ENCODE results near the gene MAPK4. TPM values are rescaled to one million over a fixed set of nuclear protein-coding genes. Genes with fewer than 3 reads are reported as not detected.

Gene MAPK4
- total RNA-seq, 6 donors from 2014 or later: 1.0 to 12.0 (median 6.7) TPM

- Histone ChIP-seq H3K4me3 (no peak overlapping the region), H3K27me3 (no peaks in the 10 kb centered on the region), H3K27ac (no peak overlapping the region), H3K4me1 (peaks cover 0 to 6% (median 3%) of the 10 kb centered on the region in 4 donors), H3K36me3 (no peaks in the 10 kb centered on the region), H3K9me3 (peaks cover 0 to 6% (median 2%) of the 10 kb centered on the region in 4 donors)
- ATAC-seq (ENCODE audit: low FRiP score in 2 of 2): no peak
- no peak for DNase-seq
- TF ChIP-seq EP300 (IDR thresholded peaks at IDR 0.05) (no peak), POLR2A (IDR thresholded peaks at IDR 0.05) (no peak), POLR2AphosphoS5 (IDR thresholded peaks at IDR 0.05) (no peak)
- TF ChIP-seq, protein P1, sequence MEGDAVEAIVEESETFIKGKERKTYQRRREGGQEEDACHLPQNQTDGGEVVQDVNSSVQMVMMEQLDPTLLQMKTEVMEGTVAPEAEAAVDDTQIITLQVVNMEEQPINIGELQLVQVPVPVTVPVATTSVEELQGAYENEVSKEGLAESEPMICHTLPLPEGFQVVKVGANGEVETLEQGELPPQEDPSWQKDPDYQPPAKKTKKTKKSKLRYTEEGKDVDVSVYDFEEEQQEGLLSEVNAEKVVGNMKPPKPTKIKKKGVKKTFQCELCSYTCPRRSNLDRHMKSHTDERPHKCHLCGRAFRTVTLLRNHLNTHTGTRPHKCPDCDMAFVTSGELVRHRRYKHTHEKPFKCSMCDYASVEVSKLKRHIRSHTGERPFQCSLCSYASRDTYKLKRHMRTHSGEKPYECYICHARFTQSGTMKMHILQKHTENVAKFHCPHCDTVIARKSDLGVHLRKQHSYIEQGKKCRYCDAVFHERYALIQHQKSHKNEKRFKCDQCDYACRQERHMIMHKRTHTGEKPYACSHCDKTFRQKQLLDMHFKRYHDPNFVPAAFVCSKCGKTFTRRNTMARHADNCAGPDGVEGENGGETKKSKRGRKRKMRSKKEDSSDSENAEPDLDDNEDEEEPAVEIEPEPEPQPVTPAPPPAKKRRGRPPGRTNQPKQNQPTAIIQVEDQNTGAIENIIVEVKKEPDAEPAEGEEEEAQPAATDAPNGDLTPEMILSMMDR (IDR thresholded peaks at IDR 0.05): no peak
- WGBS, 2 donors: 68 to 69% methylated on average over 12 to 13 of the region's 13 CpGs
These were observed 99.5 kb downstream of the MAPK4 start for GRCh38 chr18:50659091-50660003.

DNA sequence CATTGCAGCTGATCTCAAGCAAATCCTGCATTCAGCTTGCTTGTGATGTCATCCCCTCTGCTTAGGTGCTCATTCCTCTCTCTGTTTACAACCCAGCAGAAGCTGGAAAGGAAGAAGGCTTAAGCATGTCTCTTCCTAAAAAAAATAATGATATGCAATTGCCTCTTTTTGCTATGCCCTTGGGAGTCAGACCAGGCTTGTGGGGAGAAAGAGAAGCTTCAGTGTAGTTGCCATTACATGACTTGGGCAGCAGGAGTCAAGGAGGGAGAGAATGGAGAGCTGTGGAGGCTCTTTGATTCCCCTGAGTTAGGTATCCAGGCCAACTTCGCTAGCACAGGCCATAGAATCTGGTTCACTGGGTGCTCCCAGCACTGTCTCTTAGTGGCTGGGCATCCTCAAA, 101.1 kb downstream of the MAPK4 start:
- Histone ChIP-seq H3K27ac (no peak overlapping the region), H3K4me3 (no peak overlapping the region), H3K9me3 (peaks cover 0 to 6% (median 2%) of the 10 kb centered on the region in 4 donors), H3K27me3 (no peaks in the 10 kb centered on the region), H3K4me1 (no peaks in the 10 kb centered on the region), H3K36me3 (no peaks in the 10 kb centered on the region)
- 88 to 94% methylated on average over 1 of the region's 1 CpG for WGBS, 2 donors
- TF ChIP-seq POLR2A (IDR thresholded peaks at IDR 0.05) (no peak), POLR2AphosphoS5 (IDR thresholded peaks at IDR 0.05) (no peak), EP300 (IDR thresholded peaks at IDR 0.05) (no peak)
- TF ChIP-seq, protein P1 (IDR thresholded peaks at IDR 0.05): no peak
- DNase-seq: no peak
- ATAC-seq (ENCODE audit: low FRiP score in 2 of 2): no peak

DNA sequence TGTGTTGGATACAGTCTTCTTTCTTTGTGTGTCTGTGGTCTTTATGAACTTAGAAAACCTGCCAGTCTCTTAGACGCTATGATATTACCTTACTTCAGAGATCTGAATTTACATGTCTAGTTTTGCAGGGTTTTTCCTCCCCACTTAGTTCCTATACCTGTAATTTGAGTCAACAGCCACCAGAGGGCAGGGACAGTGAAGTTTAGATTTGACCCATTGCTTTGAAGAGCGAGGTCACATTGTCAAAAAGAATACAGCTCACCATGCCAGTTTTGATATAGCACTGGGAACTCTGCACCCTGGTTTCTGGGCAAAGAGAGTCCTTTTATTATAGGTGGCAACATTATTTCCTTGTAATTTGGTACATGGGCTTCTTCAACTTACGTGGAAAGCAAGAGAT, 102.3 kb downstream of the MAPK4 start:
- ATAC-seq (ENCODE audit: low FRiP score in 2 of 2) (no peak), DNase-seq (no peak)
- no peaks in the 10 kb centered on the region for H3K27me3 ChIP-seq
- TF ChIP-seq EP300 (IDR thresholded peaks at IDR 0.05) (no peak), POLR2AphosphoS5 (IDR thresholded peaks at IDR 0.05) (no peak), POLR2A (IDR thresholded peaks at IDR 0.05) (no peak)
- TF ChIP-seq, protein P1 (IDR thresholded peaks at IDR 0.05): no peak
- no peak overlapping the region for H3K27ac ChIP-seq
- no peaks in the 10 kb centered on the region for H3K4me1 ChIP-seq
- no peak overlapping the region for H3K4me3 ChIP-seq
- WGBS, 2 donors: 75 to 78% methylated on average over 3 of the region's 3 CpGs
- no peaks in the 10 kb centered on the region for H3K36me3 ChIP-seq
- peaks cover 0 to 6% (median 2%) of the 10 kb centered on the region in 4 donors for H3K9me3 ChIP-seq

DNA sequence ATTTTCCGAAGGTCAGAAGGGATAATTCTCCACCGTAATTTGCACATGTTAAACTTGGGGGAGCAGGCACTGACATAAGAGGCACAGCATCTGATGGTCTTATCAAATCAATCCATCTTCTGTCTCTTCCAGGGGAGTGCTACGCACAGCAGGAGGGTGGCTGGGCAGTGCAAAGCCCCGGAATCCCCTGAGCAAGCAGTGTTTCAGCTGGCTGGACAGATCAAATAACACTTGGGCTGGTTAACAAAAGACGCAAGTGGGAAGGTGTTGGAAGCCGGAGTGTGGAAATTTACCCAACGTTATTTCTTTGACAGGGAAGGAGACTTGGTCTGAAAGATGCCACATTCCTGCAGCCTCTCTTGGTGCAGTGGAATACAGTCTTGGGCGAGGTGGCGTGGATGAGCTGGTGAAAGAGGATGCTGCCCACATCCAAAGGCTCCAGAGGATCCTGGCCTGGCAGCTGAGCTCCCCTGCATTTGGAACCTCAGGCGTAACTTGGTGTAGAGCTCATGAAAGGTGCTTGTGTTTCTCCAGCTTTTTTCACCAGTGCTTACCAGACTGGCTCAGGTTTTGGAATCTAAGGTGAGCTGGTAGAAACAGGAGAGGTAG, 103.0 kb downstream of the MAPK4 start:
- ATAC-seq (ENCODE audit: low FRiP score in 2 of 2) (no peak), DNase-seq (no peak)
- Histone ChIP-seq H3K4me3 (no peak overlapping the region), H3K27ac (no peak overlapping the region), H3K4me1 (no peaks in the 10 kb centered on the region), H3K27me3 (no peaks in the 10 kb centered on the region), H3K36me3 (no peaks in the 10 kb centered on the region), H3K9me3 (peaks cover 0 to 6% (median 2%) of the 10 kb centered on the region in 4 donors)
- TF ChIP-seq, protein P1 (IDR thresholded peaks at IDR 0.05): no peak
- TF ChIP-seq POLR2AphosphoS5 (IDR thresholded peaks at IDR 0.05): no peak
- no peak for TF ChIP-seq EP300 (IDR thresholded peaks at IDR 0.05)
- TF ChIP-seq POLR2A (IDR thresholded peaks at IDR 0.05): no peak
- WGBS, 2 donors: 41 to 52% methylated on average over 10 of the region's 10 CpGs

Data from upper lobe of left lung (tissue), 6 donors.